ENCODE measurements around the gene DPEP2NB. TPM values are rescaled to one million over a fixed set of nuclear protein-coding genes. Genes with fewer than 3 reads are reported as not detected.
"Not testable (repeated sequence)": the region's sequence is repeated elsewhere in the genome, so short reads cannot be mapped to it uniquely, and the experiment has no call there.

Gene DPEP2NB
- total RNA-seq, 2 donors from 2014 or later, result not detected

- no peaks in the 10 kb centered on the region for H3K4me1 ChIP-seq (ENCODE audit: control insufficient read depth in 1 of 2, low read depth in 2 of 2)
- ATAC-seq (ENCODE audit: insufficient number of reproducible peaks, low FRiP score, low read depth) (no peak), DNase-seq (ENCODE audit: low spot score) (no peak)
- H3K9me3 ChIP-seq, result no peaks in the 10 kb centered on the region
- H3K27ac ChIP-seq, result peak overlapping the region in 1 of 2 donors; percentile 19
- H3K36me3 ChIP-seq, result no peaks in the 10 kb centered on the region
- no peak overlapping the region for H3K4me3 ChIP-seq
- no peaks in the 10 kb centered on the region for H3K27me3 ChIP-seq (replicated peaks; ENCODE audit: insufficient read depth)
- no peak for TF ChIP-seq CTCF (IDR thresholded peaks at IDR 0.05)
These were observed 15.3 kb downstream of the DPEP2NB start for GRCh38 chr16:68000450-68000849.

- Histone ChIP-seq H3K27ac (peak overlapping the region in 1 of 2 donors; percentile 19), H3K4me3 (no peak overlapping the region), H3K9me3 (no peaks in the 10 kb centered on the region), H3K4me1 (ENCODE audit: control insufficient read depth in 1 of 2, low read depth in 2 of 2) (no peaks in the 10 kb centered on the region), H3K27me3 (replicated peaks; ENCODE audit: insufficient read depth) (no peaks in the 10 kb centered on the region), H3K36me3 (no peaks in the 10 kb centered on the region)
- no peak for TF ChIP-seq CTCF (IDR thresholded peaks at IDR 0.05)
- DNase-seq (ENCODE audit: low spot score) (no peak), ATAC-seq (ENCODE audit: insufficient number of reproducible peaks, low FRiP score, low read depth) (no peak)
These were observed 15.7 kb downstream of the DPEP2NB start for GRCh38 chr16:67999985-68000384.

GRCh38 chr16:67998779-67999688, 16.7 kb downstream of the DPEP2NB start, which contains the start of gene DPEP2:
Gene DPEP2, minus strand, starts transcription at chr16:67999484. Its CDS starts 6,272 bp downstream, at chr16:67993212.
- not testable (repeated sequence) for ATAC-seq (ENCODE audit: insufficient number of reproducible peaks, low FRiP score, low read depth); H3K9me3 ChIP-seq; H3K36me3 ChIP-seq; H3K27me3 ChIP-seq (replicated peaks; ENCODE audit: insufficient read depth); H3K4me1 ChIP-seq (ENCODE audit: control insufficient read depth in 1 of 2, low read depth in 2 of 2); DNase-seq (ENCODE audit: low spot score)
- H3K27ac ChIP-seq, result peak within 1 kb of the TSS in 1 of 2 donors; percentile 32
- H3K4me3 ChIP-seq, result peak within 1 kb of the TSS; percentile 48

- not testable (repeated sequence) for ATAC-seq (ENCODE audit: insufficient number of reproducible peaks, low FRiP score, low read depth); H3K4me3 ChIP-seq; H3K9me3 ChIP-seq; H3K27ac ChIP-seq; H3K27me3 ChIP-seq (replicated peaks; ENCODE audit: insufficient read depth); DNase-seq (ENCODE audit: low spot score); H3K36me3 ChIP-seq; H3K4me1 ChIP-seq (ENCODE audit: control insufficient read depth in 1 of 2, low read depth in 2 of 2)
These were observed 17.4 kb downstream of the DPEP2NB start for GRCh38 chr16:67998231-67998778.

GRCh38 chr16:67996666-67997065, 19.0 kb downstream of the DPEP2NB start:
- Histone ChIP-seq H3K36me3 (no peaks in the 10 kb centered on the region), H3K27me3 (replicated peaks; ENCODE audit: insufficient read depth) (no peaks in the 10 kb centered on the region), H3K27ac (no peak overlapping the region), H3K9me3 (no peaks in the 10 kb centered on the region), H3K4me3 (no peak overlapping the region), H3K4me1 (ENCODE audit: control insufficient read depth in 1 of 2, low read depth in 2 of 2) (peaks cover 6 to 10% of the 10 kb centered on the region in 2 donors)
- ATAC-seq (ENCODE audit: insufficient number of reproducible peaks, low FRiP score, low read depth) (no peak), DNase-seq (ENCODE audit: low spot score) (no peak)
- TF ChIP-seq CTCF (IDR thresholded peaks at IDR 0.05), result no peak

GRCh38 chr16:67995423-67995822, 20.3 kb downstream of the DPEP2NB start:
- Histone ChIP-seq H3K36me3 (no peaks in the 10 kb centered on the region), H3K4me3 (no peak overlapping the region), H3K4me1 (ENCODE audit: control insufficient read depth in 1 of 2, low read depth in 2 of 2) (peaks cover 6 to 10% of the 10 kb centered on the region in 2 donors), H3K9me3 (no peaks in the 10 kb centered on the region), H3K27ac (no peak overlapping the region), H3K27me3 (replicated peaks; ENCODE audit: insufficient read depth) (no peaks in the 10 kb centered on the region)
- no peak for TF ChIP-seq CTCF (IDR thresholded peaks at IDR 0.05)
- no peak for DNase-seq (ENCODE audit: low spot score)
- no peak for ATAC-seq (ENCODE audit: insufficient number of reproducible peaks, low FRiP score, low read depth)

GRCh38 chr16:67994040-67994408, 21.7 kb downstream of the DPEP2NB start:
- H3K9me3 ChIP-seq; DNase-seq (ENCODE audit: low spot score); H3K27me3 ChIP-seq (replicated peaks; ENCODE audit: insufficient read depth); H3K36me3 ChIP-seq; ATAC-seq (ENCODE audit: insufficient number of reproducible peaks, low FRiP score, low read depth); H3K4me1 ChIP-seq (ENCODE audit: control insufficient read depth in 1 of 2, low read depth in 2 of 2); H3K4me3 ChIP-seq: not testable (repeated sequence)
- H3K27ac ChIP-seq, result peak overlapping the region in 1 of 2 donors; percentile 17
